ENCODE measurements around the gene PSMD8. TPM values are rescaled to one million over a fixed set of nuclear protein-coding genes. Genes with fewer than 3 reads are reported as not detected.

PSMD8 gene
- total RNA-seq, 1 donor from 2014 or later = 240 TPM

Other genes with a start within 250 kb of the PSMD8 start
- gene DPF1, start 150.3 kb upstream of the PSMD8 start, total RNA-seq = 0.13 and 0.26 TPM in 2 replicates
- 0.51 and 2.2 TPM in 2 replicates for gene PPP1R14A, start 118.2 kb upstream of the PSMD8 start, total RNA-seq
- gene SPINT2, start 110.0 kb upstream of the PSMD8 start, total RNA-seq = 24.5 and 35.1 TPM in 2 replicates
- gene C19orf33, start 70.3 kb upstream of the PSMD8 start, total RNA-seq = 0.51 and 1.4 TPM in 2 replicates
- gene YIF1B, start 58.6 kb upstream of the PSMD8 start, total RNA-seq = 60.4 and 74.8 TPM in 2 replicates
- 4.7 and 6.9 TPM in 2 replicates for gene KCNK6, start 54.7 kb upstream of the PSMD8 start, total RNA-seq
- 0.76 and 0.77 TPM in 2 replicates for gene CATSPERG, start 38.7 kb upstream of the PSMD8 start, total RNA-seq
- gene GGN, start 13.5 kb downstream of the PSMD8 start, total RNA-seq = under 0.01 and 0.26 TPM in 2 replicates
- 0.38 and 0.39 TPM in 2 replicates for gene SPRED3, start 14.1 kb downstream of the PSMD8 start, total RNA-seq
- gene FAM98C, start 28.5 kb downstream of the PSMD8 start, total RNA-seq = 4.6 and 6.4 TPM in 2 replicates
- not detected in 2 replicates for gene RASGRP4, start 51.6 kb downstream of the PSMD8 start, total RNA-seq
- gene RYR1, start 59.1 kb downstream of the PSMD8 start, total RNA-seq = not detected in 2 replicates
- gene MAP4K1, start 243.4 kb downstream of the PSMD8 start, total RNA-seq = 0.13 TPM in 1 of 2 replicates, not detected in the other
- gene EIF3K, start 244.6 kb downstream of the PSMD8 start, total RNA-seq = 329 and 443 TPM in 2 replicates